ENCODE measurements around the gene ADCK2. TPM values are rescaled to one million over a fixed set of nuclear protein-coding genes. Genes with fewer than 3 reads are reported as not detected.
"Not testable (repeated sequence)": the region's sequence is repeated elsewhere in the genome, so short reads cannot be mapped to it uniquely, and the experiment has no call there.

ADCK2 gene
- total and polyA plus RNA-seq, 2 donors: 15.6 to 17.2 TPM

GRCh38 chr7:140640060-140640637, 32.6 kb upstream of the ADCK2 start:
- under 1% methylated on average over 72 of the region's 74 CpGs for WGBS
- Histone ChIP-seq H3K4me1 (ENCODE audit: insufficient read depth) (no peaks in the 10 kb centered on the region), H3K4me3 (ENCODE audit: low read depth, low read length) (peak overlapping the region; percentile 75), H3K36me3 (ENCODE audit: insufficient read depth) (no peaks in the 10 kb centered on the region), H3K27ac (ENCODE audit: low read depth) (peak overlapping the region; percentile 74)
- DNase-seq (ENCODE audit: extremely low spot score): no peak

GRCh38 chr7:140640727-140641523, 31.8 kb upstream of the ADCK2 start, which contains the start of gene DENND2A:
Gene DENND2A (minus strand): TSS chr7:140640813. CDS start chr7:140602397, 38,416 bp downstream.
- DNase-seq (ENCODE audit: extremely low spot score): no peak
- peak within 1 kb of the TSS; percentile 75 for H3K4me3 ChIP-seq (ENCODE audit: low read depth, low read length)
- H3K27ac ChIP-seq (ENCODE audit: low read depth): peak within 1 kb of the TSS; percentile 74
- no peaks in the 10 kb centered on the region for H3K4me1 ChIP-seq (ENCODE audit: insufficient read depth)
- no peaks in the 10 kb centered on the region for H3K36me3 ChIP-seq (ENCODE audit: insufficient read depth)
- WGBS: 3% methylated on average over 78 of the region's 78 CpGs

- 41% methylated on average over 15 of the region's 15 CpGs for WGBS
- Histone ChIP-seq H3K27ac (ENCODE audit: low read depth) (peak overlapping the region; percentile 74), H3K4me3 (ENCODE audit: low read depth, low read length) (no peak overlapping the region), H3K36me3 (ENCODE audit: insufficient read depth) (no peaks in the 10 kb centered on the region), H3K4me1 (ENCODE audit: insufficient read depth) (no peaks in the 10 kb centered on the region)
- no peak for DNase-seq (ENCODE audit: extremely low spot score)
Measured at GRCh38 chr7:140641524-140642195, 31.1 kb upstream of the ADCK2 start.

GRCh38 chr7:140643416-140643815, 29.3 kb upstream of the ADCK2 start:
- Histone ChIP-seq H3K4me3 (ENCODE audit: low read depth, low read length) (no peak overlapping the region), H3K36me3 (ENCODE audit: insufficient read depth) (no peaks in the 10 kb centered on the region), H3K27ac (ENCODE audit: low read depth) (no peak overlapping the region), H3K4me1 (ENCODE audit: insufficient read depth) (no peaks in the 10 kb centered on the region)
- 85% methylated on average over 5 of the region's 5 CpGs for WGBS
- DNase-seq (ENCODE audit: extremely low spot score): no peak

- H3K36me3 ChIP-seq (ENCODE audit: insufficient read depth); H3K4me3 ChIP-seq (ENCODE audit: low read depth, low read length); DNase-seq (ENCODE audit: extremely low spot score); H3K4me1 ChIP-seq (ENCODE audit: insufficient read depth); H3K27ac ChIP-seq (ENCODE audit: low read depth): not testable (repeated sequence)
- WGBS: 87% methylated on average over 13 of the region's 13 CpGs
Measured at GRCh38 chr7:140644761-140645160, 28.0 kb upstream of the ADCK2 start.

GRCh38 chr7:140645166-140645900, 27.4 kb upstream of the ADCK2 start:
- Histone ChIP-seq H3K4me1 (ENCODE audit: insufficient read depth) (no peaks in the 10 kb centered on the region), H3K4me3 (ENCODE audit: low read depth, low read length) (no peak overlapping the region), H3K27ac (ENCODE audit: low read depth) (no peak overlapping the region), H3K36me3 (ENCODE audit: insufficient read depth) (no peaks in the 10 kb centered on the region)
- WGBS: 82% methylated on average over 8 of the region's 8 CpGs
- DNase-seq (ENCODE audit: extremely low spot score): no peak

- 19% methylated on average over 8 of the region's 8 CpGs for WGBS
Measured at GRCh38 chr7:140646931-140647647, 25.7 kb upstream of the ADCK2 start.

GRCh38 chr7:140649556-140650205, 23.1 kb upstream of the ADCK2 start:
- WGBS: 84% methylated on average over 6 of the region's 6 CpGs
- Histone ChIP-seq H3K36me3 (ENCODE audit: insufficient read depth) (no peaks in the 10 kb centered on the region), H3K4me1 (ENCODE audit: insufficient read depth) (no peaks in the 10 kb centered on the region), H3K4me3 (ENCODE audit: low read depth, low read length) (no peak overlapping the region), H3K27ac (ENCODE audit: low read depth) (no peak overlapping the region)
- no peak for DNase-seq (ENCODE audit: extremely low spot score)

More at GRCh38 chr7:140646931-140647647, 25.7 kb upstream of the ADCK2 start:
- H3K4me3 ChIP-seq (ENCODE audit: low read depth, low read length): no peak overlapping the region
- H3K36me3 ChIP-seq (ENCODE audit: insufficient read depth): no peaks in the 10 kb centered on the region
- no peak overlapping the region for H3K27ac ChIP-seq (ENCODE audit: low read depth)
- DNase-seq (ENCODE audit: extremely low spot score): no peak
- no peaks in the 10 kb centered on the region for H3K4me1 ChIP-seq (ENCODE audit: insufficient read depth)

GRCh38 chr7:140650367-140650766, 22.4 kb upstream of the ADCK2 start:
- Histone ChIP-seq H3K27ac (ENCODE audit: low read depth) (no peak overlapping the region), H3K36me3 (ENCODE audit: insufficient read depth) (no peaks in the 10 kb centered on the region), H3K4me3 (ENCODE audit: low read depth, low read length) (no peak overlapping the region), H3K4me1 (ENCODE audit: insufficient read depth) (no peaks in the 10 kb centered on the region)
- WGBS: 85% methylated on average over 12 of the region's 12 CpGs
- no peak for DNase-seq (ENCODE audit: extremely low spot score)

GRCh38 chr7:140653319-140654108, 19.2 kb upstream of the ADCK2 start:
- WGBS: 15% methylated on average over 15 of the region's 15 CpGs
- DNase-seq (ENCODE audit: extremely low spot score): no peak
- Histone ChIP-seq H3K27ac (ENCODE audit: low read depth) (no peak overlapping the region), H3K4me3 (ENCODE audit: low read depth, low read length) (no peak overlapping the region), H3K36me3 (ENCODE audit: insufficient read depth) (no peaks in the 10 kb centered on the region), H3K4me1 (ENCODE audit: insufficient read depth) (no peaks in the 10 kb centered on the region)

- Histone ChIP-seq H3K36me3 (ENCODE audit: insufficient read depth) (no peaks in the 10 kb centered on the region), H3K4me3 (ENCODE audit: low read depth, low read length) (no peak overlapping the region), H3K4me1 (ENCODE audit: insufficient read depth) (no peaks in the 10 kb centered on the region), H3K27ac (ENCODE audit: low read depth) (no peak overlapping the region)
- no peak for DNase-seq (ENCODE audit: extremely low spot score)
- 53% methylated on average over 2 of the region's 2 CpGs for WGBS
Measured at GRCh38 chr7:140654109-140654387, 18.7 kb upstream of the ADCK2 start.

GRCh38 chr7:140654661-140655060, 18.1 kb upstream of the ADCK2 start:
- no peak for DNase-seq (ENCODE audit: extremely low spot score)
- 96% methylated on average over 4 of the region's 4 CpGs for WGBS

More at GRCh38 chr7:140654661-140655060, 18.1 kb upstream of the ADCK2 start:
- Histone ChIP-seq H3K27ac (ENCODE audit: low read depth) (no peak overlapping the region), H3K4me1 (ENCODE audit: insufficient read depth) (no peaks in the 10 kb centered on the region), H3K4me3 (ENCODE audit: low read depth, low read length) (no peak overlapping the region), H3K36me3 (ENCODE audit: insufficient read depth) (no peaks in the 10 kb centered on the region)

Measured in urinary bladder (tissue), 4 donors.